PC-3 (cell line): ENCODE measurements around the gene MATCAP1.
A peak's percentile ranks its signal among the peaks of the same experiment; 100 is the strongest.

Experiments used
- EZH2 ChIP-seq: fragments of 300-600 bp; sonication (generic); IDR thresholded peaks from one replicate; pipeline ENCODE4 v1.6.1; 2017; ENCODE audit warnings: antibody characterized with exemption, mild to moderate bottlenecking, low read length; ENCODE audit not compliant: unreplicated experiment
- TF ChIP-seq, protein P1 (sequence below): fragments of 300-600 bp; sonication (generic); conservative IDR thresholded peaks from 2 replicates; pipeline ENCODE4 v1.5.1; 2017; ENCODE audit warnings: antibody characterized with exemption, low read depth, mild to moderate bottlenecking, low read length

GRCh38 chr16:67179421-67180080 lies 4.2 kb downstream of the MATCAP1 start:
- TF ChIP-seq, protein P1, sequence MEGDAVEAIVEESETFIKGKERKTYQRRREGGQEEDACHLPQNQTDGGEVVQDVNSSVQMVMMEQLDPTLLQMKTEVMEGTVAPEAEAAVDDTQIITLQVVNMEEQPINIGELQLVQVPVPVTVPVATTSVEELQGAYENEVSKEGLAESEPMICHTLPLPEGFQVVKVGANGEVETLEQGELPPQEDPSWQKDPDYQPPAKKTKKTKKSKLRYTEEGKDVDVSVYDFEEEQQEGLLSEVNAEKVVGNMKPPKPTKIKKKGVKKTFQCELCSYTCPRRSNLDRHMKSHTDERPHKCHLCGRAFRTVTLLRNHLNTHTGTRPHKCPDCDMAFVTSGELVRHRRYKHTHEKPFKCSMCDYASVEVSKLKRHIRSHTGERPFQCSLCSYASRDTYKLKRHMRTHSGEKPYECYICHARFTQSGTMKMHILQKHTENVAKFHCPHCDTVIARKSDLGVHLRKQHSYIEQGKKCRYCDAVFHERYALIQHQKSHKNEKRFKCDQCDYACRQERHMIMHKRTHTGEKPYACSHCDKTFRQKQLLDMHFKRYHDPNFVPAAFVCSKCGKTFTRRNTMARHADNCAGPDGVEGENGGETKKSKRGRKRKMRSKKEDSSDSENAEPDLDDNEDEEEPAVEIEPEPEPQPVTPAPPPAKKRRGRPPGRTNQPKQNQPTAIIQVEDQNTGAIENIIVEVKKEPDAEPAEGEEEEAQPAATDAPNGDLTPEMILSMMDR = peak; percentile 38; the same call in 1 of the 2 replicates
- no peak for TF ChIP-seq EZH2
